HG03095 (cell line): ENCODE results near the gene ETS1.

Source experiments
- ATAC-seq: cut with Tn5 transposase; IDR thresholded peaks from one replicate; pipeline ENCODE4 v1.9.1; 2021; ENCODE audit warnings: moderate library complexity; ENCODE audit not compliant: unreplicated experiment

Gene ETS1

DNA sequence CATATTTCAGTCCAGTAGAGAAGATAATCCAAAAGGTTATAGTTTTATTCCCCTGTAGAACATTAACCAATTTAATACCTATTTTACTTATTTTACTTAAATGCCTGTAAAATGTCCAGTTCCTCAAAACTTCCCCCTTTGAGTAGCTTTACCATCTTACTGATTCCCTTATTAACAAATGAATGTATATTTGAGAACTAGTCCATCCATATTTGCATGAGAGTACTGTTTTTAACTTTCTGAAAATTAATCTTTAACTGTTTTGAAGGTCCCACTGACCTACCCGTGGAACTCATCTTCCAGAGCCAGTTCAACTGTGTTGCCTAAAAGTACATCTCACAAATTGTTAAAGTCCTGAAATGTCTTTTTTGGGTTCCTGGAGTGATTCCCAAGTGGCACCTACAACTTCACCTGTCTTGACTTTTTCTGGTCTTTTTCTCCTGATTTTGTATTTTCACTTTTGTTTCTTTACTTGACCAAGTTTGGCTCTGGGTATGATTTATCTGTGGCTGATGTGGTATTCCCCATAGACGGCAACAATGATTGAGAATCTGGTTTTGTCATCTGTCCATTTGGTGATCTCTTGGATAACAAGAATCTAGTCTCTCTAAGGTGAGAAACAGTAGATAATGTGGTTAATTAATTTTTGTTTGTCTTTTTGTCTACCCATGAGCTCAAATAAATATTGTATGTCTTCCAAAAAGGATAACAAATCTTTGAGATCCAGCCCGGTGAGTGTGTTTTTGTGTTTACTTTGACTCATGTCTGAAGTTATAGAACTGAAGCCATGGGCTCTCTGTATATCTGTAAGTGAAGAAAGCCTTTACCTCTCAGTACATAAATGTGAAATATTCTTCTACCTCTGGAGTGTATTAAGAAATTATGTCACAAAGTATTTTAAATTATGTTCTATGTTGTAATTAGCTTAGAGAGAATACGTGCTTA lies 174.2 kb downstream of the ETS1 start:
- peak; percentile 74 for ATAC-seq

DNA sequence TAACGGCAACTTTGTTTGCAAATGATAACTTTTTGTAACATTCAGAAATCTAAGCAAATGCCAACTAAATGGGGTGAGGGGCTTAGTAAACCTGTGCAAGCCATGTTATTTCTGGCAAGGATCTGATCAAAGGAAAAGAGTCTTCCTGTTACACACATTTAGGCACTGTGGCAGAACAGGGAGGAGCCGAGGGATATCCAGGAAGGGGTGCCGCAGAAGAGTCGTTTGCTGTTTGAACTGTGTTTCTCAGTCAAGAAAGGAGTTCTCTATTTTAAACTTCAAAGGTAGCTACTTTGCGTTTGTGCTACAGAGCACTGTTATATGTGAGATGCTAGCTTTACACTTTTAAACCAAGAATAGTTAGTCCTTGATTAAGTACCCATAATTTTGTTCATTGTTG lies 175.5 kb downstream of the ETS1 start:
- no peak for ATAC-seq

DNA sequence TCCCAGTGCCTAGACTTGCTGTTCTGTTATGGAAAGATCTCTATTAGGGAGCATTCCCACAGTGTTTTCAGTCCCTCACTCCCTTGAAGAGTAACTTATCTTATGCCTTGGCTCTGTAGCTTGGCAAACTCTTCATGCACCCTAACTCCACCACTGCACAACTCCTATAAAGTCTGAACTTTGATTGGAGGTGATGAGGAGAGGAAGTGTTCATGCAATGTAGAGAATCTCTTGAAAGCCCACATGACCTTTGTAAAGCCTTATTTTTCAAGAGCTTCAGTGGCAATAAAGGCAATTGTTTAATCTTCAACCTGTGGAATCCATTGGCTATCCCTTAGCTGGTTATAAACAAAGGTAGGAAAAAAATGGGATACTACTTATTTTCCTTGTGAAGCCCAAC lies 176.2 kb downstream of the ETS1 start:
- ATAC-seq = no peak

DNA sequence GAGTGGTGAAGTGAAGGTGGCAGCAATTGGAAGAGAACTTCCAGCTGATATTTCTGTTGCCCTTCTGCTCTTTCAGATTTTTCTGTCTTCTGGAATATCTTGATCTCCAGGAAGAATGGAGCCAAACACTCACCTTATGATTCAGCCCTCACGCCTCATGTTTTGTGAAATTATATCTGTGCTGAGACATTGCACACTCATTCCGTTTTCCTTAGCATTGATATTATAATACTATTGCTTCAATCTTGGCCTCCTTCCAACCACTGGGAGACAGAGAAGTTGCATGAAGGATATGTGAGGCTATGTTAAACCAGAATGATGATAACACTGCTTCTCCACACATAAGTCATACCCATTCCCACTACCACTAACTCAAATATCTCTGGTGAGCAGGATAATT lies 177.9 kb downstream of the ETS1 start:
- ATAC-seq = no peak
